SK-N-SH treated with all-trans-retinoic acid at 6 μM for 48 hours (cell line): ENCODE data around the gene SLC8A3.

Source experiments
- ATAC-seq: fragments of 200-7000 bp; cut with Tn5 transposase; 3 replicates; pipeline ENCODE4 v1.9.1; 2020; ENCODE audit warnings: mild to moderate bottlenecking, moderate library complexity
- ARNTL ChIP-seq: fragments of 450-650 bp; formaldehyde crosslinking; IDR thresholded peaks from 2 replicates; pipeline ENCODE4 v1.5.0; 2020; ENCODE audit warnings: low read depth, mild to moderate bottlenecking, moderate library complexity, borderline replicate concordance
- CREB5 ChIP-seq: fragments of 250-450 bp; sonication (Bioruptor Pico); IDR thresholded peaks from 2 replicates; pipeline ENCODE4 v1.5.1; 2020; ENCODE audit warnings: low read depth, mild to moderate bottlenecking, moderate library complexity
- CSDC2 ChIP-seq: fragments of 250-450 bp; sonication (Bioruptor Pico); IDR thresholded peaks from 2 replicates; pipeline ENCODE4 v1.5.0; 2020; ENCODE audit warnings: mild to moderate bottlenecking, moderate library complexity
- CSRNP3 ChIP-seq: fragments of 250-450 bp; sonication (Bioruptor Pico); IDR thresholded peaks from 2 replicates; pipeline ENCODE4 v1.5.1; 2021; ENCODE audit warnings: mild to moderate bottlenecking, moderate library complexity
- ESRRG ChIP-seq: fragments of 250-450 bp; sonication (Bioruptor Pico); IDR thresholded peaks from 2 replicates; pipeline ENCODE4 v1.6.1; 2021; ENCODE audit warnings: mild to moderate bottlenecking
- GLIS3 ChIP-seq: fragments of 250-450 bp; sonication (Bioruptor Pico); IDR thresholded peaks from 2 replicates; pipeline ENCODE4 v1.5.0; 2020; ENCODE audit warnings: mild to moderate bottlenecking, moderate library complexity
- ISL1 ChIP-seq: fragments of 250-450 bp; sonication (Bioruptor Pico); IDR thresholded peaks from 2 replicates; pipeline ENCODE4 v2.1.2; 2022; ENCODE audit warnings: mild to moderate bottlenecking, moderate library complexity
- OSR1 ChIP-seq: fragments of 250-450 bp; sonication (Bioruptor Pico); IDR thresholded peaks from 2 replicates; pipeline ENCODE4 v1.8.0; 2022; ENCODE audit warnings: moderate library complexity, mild to moderate bottlenecking, inconsistent platforms
- PATZ1 ChIP-seq: fragments of 250-450 bp; sonication (Bioruptor Pico); IDR thresholded peaks from 2 replicates; pipeline ENCODE4 v1.8.0; 2020; ENCODE audit warnings: mild to moderate bottlenecking, moderate library complexity, borderline replicate concordance
- POU6F1 ChIP-seq: fragments of 250-450 bp; sonication (Bioruptor Pico); IDR thresholded peaks from 2 replicates; pipeline ENCODE4 v1.8.0; 2021; ENCODE audit warnings: low read depth, mild to moderate bottlenecking, moderate library complexity, borderline replicate concordance
- PPARA ChIP-seq: fragments of 250-450 bp; sonication (Bioruptor Pico); IDR thresholded peaks from 2 replicates; pipeline ENCODE4 v1.5.0; 2020; ENCODE audit warnings: mild to moderate bottlenecking, borderline replicate concordance
- RARB ChIP-seq: fragments of 250-450 bp; sonication (Bioruptor Pico); IDR thresholded peaks from 2 replicates; pipeline ENCODE4 v1.8.0; 2021; ENCODE audit warnings: mild to moderate bottlenecking, moderate library complexity
- SNAI2 ChIP-seq: fragments of 250-450 bp; sonication (Bioruptor Pico); IDR thresholded peaks from 2 replicates; pipeline ENCODE4 v1.5.0; 2020; ENCODE audit warnings: mild to moderate bottlenecking, moderate library complexity
- TCF4 ChIP-seq: fragments of 250-450 bp; sonication (Bioruptor Pico); IDR thresholded peaks from 2 replicates; pipeline ENCODE4 v1.8.0; 2021; ENCODE audit warnings: mild to moderate bottlenecking, moderate library complexity, borderline replicate concordance
- TOX ChIP-seq: fragments of 250-450 bp; sonication (Bioruptor Pico); IDR thresholded peaks from 2 replicates; pipeline ENCODE4 v1.8.0; 2021; ENCODE audit warnings: mild to moderate bottlenecking, moderate library complexity, borderline replicate concordance
- TSHZ2 ChIP-seq: fragments of 250-450 bp; sonication (Bioruptor Pico); IDR thresholded peaks from 2 replicates; pipeline ENCODE4 v1.5.0; 2020; ENCODE audit warnings: mild to moderate bottlenecking, moderate library complexity
- ZC3H10 ChIP-seq: fragments of 250-450 bp; sonication (Bioruptor Pico); IDR thresholded peaks from 2 replicates; pipeline ENCODE4 v1.5.1; 2021; ENCODE audit warnings: mild to moderate bottlenecking, moderate library complexity
- ZFP3 ChIP-seq: fragments of 250-450 bp; sonication (Bioruptor Pico); IDR thresholded peaks from 2 replicates; pipeline ENCODE4 v1.5.0; 2020; ENCODE audit warnings: mild to moderate bottlenecking, moderate library complexity
- ZFP30 ChIP-seq: fragments of 450-650 bp; formaldehyde crosslinking; IDR thresholded peaks from 2 replicates; pipeline ENCODE4 v1.5.0; 2022; ENCODE audit warnings: mild to moderate bottlenecking, moderate library complexity
- ZNF565 ChIP-seq: fragments of 450-650 bp; formaldehyde crosslinking; conservative IDR thresholded peaks from 2 replicates; pipeline ENCODE4 v1.5.0; 2020; ENCODE audit warnings: low read depth, mild to moderate bottlenecking, moderate library complexity
- ZNF70 ChIP-seq: fragments of 450-650 bp; formaldehyde crosslinking; IDR thresholded peaks from 2 replicates; pipeline ENCODE4 v1.5.0; 2020; ENCODE audit warnings: mild to moderate bottlenecking, moderate library complexity
- ZNF8 ChIP-seq: fragments of 450-650 bp; formaldehyde crosslinking; IDR thresholded peaks from 2 replicates; pipeline ENCODE4 v1.5.0; 2020; ENCODE audit warnings: mild to moderate bottlenecking, moderate library complexity

The SLC8A3 gene

GRCh38 chr14:70093156-70093555 is 95.6 kb downstream of the SLC8A3 start:
- no peak for ATAC-seq

GRCh38 chr14:70087380-70087697 is 101.4 kb downstream of the SLC8A3 start:
- TF ChIP-seq ARNTL (CRISPR knock-in tag) (no peak), PPARA (CRISPR knock-in tag) (no peak), CSDC2 (CRISPR knock-in tag) (no peak), ISL1 (CRISPR knock-in tag) (no peak), SNAI2 (no peak), ZC3H10 (CRISPR knock-in tag) (no peak), ZNF8 (CRISPR knock-in tag) (no peak)
- ATAC-seq = no peak

More at GRCh38 chr14:70093156-70093555, 95.6 kb downstream of the SLC8A3 start:
- TF ChIP-seq ZC3H10 (CRISPR knock-in tag) (no peak), ZFP3 (CRISPR knock-in tag) (no peak), ZNF70 (CRISPR knock-in tag) (no peak), OSR1 (no peak), GLIS3 (CRISPR knock-in tag) (no peak), ZNF565 (no peak), CSRNP3 (no peak), ESRRG (CRISPR knock-in tag) (no peak), PATZ1 (CRISPR knock-in tag) (no peak), CSDC2 (CRISPR knock-in tag) (no peak)

- ATAC-seq = no peak
Observed at GRCh38 chr14:70086685-70087379, 101.9 kb downstream of the SLC8A3 start.

More at GRCh38 chr14:70086685-70087379, 101.9 kb downstream of the SLC8A3 start:
- TF ChIP-seq POU6F1 (CRISPR knock-in tag) (no peak), ESRRG (CRISPR knock-in tag) (no peak), ZNF8 (CRISPR knock-in tag) (no peak), ARNTL (CRISPR knock-in tag) (no peak), ZFP30 (CRISPR knock-in tag) (no peak), ZNF565 (no peak), TOX (no peak), CSDC2 (CRISPR knock-in tag) (no peak), CREB5 (CRISPR knock-in tag) (no peak), RARB (CRISPR knock-in tag) (no peak), PATZ1 (CRISPR knock-in tag) (no peak), ZFP3 (CRISPR knock-in tag) (no peak), ZNF70 (CRISPR knock-in tag) (no peak), ISL1 (CRISPR knock-in tag) (no peak), TCF4 (CRISPR knock-in tag) (no peak), OSR1 (no peak), TSHZ2 (CRISPR knock-in tag) (no peak)
